Mesenchymal stem cell (in vitro differentiated cells and primary cell): ENCODE results near the gene CCR9.
A peak's percentile ranks its signal among the peaks of the same experiment; 100 is the strongest.

Experiments
- DNase-seq: peaks from one replicate; pipeline ENCODE4 v3.0.0-alpha.2; 2013
- H2AFZ ChIP-seq: one replicate; pipeline ENCODE4 v1.6.1; 2013; ENCODE audit warnings: low read depth, mild to moderate bottlenecking, control low read depth, inconsistent platforms, low read length, moderate library complexity
- H2AK5ac ChIP-seq: 2 replicates; pipeline ENCODE4 v1.6.1; 2013; ENCODE audit warnings: low read length, moderate library complexity, mild to moderate bottlenecking, inconsistent platforms; ENCODE audit not compliant: severe bottlenecking
- H2BK120ac ChIP-seq: one replicate; pipeline ENCODE4 v1.6.1; 2013; ENCODE audit warnings: low read depth, mild to moderate bottlenecking, inconsistent platforms, low read length, moderate library complexity
- H2BK12ac ChIP-seq, 2 experiments: one replicate each; pipeline ENCODE4 v1.6.1; 2013; ENCODE audit warnings: inconsistent platforms in 2 of 2, low read length in 2 of 2, mild to moderate bottlenecking in 2 of 2, moderate library complexity in 2 of 2, control low read depth in 1 of 2
- H2BK15ac ChIP-seq: one replicate; pipeline ENCODE4 v1.6.1; 2013; ENCODE audit warnings: mild to moderate bottlenecking, low read depth, inconsistent platforms; ENCODE audit not compliant: poor library complexity, severe bottlenecking
- H2BK5ac ChIP-seq: 2 replicates; pipeline ENCODE4 v1.6.1; 2013; ENCODE audit warnings: low read depth, mild to moderate bottlenecking, low read length, control low read depth, inconsistent platforms; ENCODE audit not compliant: poor library complexity, severe bottlenecking
- H3K14ac ChIP-seq, 2 experiments: one replicate each; pipeline ENCODE4 v1.6.1; 2013; ENCODE audit warnings: inconsistent platforms in 2 of 2, low read length in 2 of 2, control low read depth in 1 of 2, mild to moderate bottlenecking in 1 of 2, moderate library complexity in 1 of 2
- H3K18ac ChIP-seq, 2 experiments: one replicate each; pipeline ENCODE4 v1.6.1; 2013; ENCODE audit warnings: inconsistent platforms in 2 of 2, low read length in 2 of 2, control low read depth in 1 of 2, low read depth in 1 of 2, mild to moderate bottlenecking in 1 of 2
- H3K23ac ChIP-seq, 2 experiments: one replicate each; pipeline ENCODE4 v1.6.1; 2013; ENCODE audit warnings: inconsistent platforms in 2 of 2, low read length in 2 of 2, mild to moderate bottlenecking in 2 of 2, moderate library complexity in 2 of 2, control low read depth in 1 of 2
- H3K27ac ChIP-seq: 2 replicates; pipeline ENCODE4 v1.5.1; 2013; ENCODE audit warnings: mild to moderate bottlenecking, moderate library complexity, low read length, control low read depth, inconsistent platforms; ENCODE audit not compliant: poor library complexity, severe bottlenecking
- H3K27me3 ChIP-seq, 2 experiments: 2 replicates each; pipeline versions ENCODE4 v1.6.1 to v1.7.0; 2013; ENCODE audit warnings: low read length in 2 of 2, mild to moderate bottlenecking in 2 of 2, moderate library complexity in 2 of 2, control low read depth in 1 of 2, inconsistent platforms in 1 of 2; ENCODE audit not compliant: control insufficient read depth in 1 of 2, insufficient read depth in 1 of 2
- H3K36me3 ChIP-seq, 2 experiments: 2 replicates each; pipeline versions ENCODE4 v1.6.1 to v1.7.0; 2013; ENCODE audit warnings: low read length in 2 of 2, control low read depth in 1 of 2, inconsistent platforms in 1 of 2, low read depth in 1 of 2, mild to moderate bottlenecking in 1 of 2; ENCODE audit not compliant: insufficient read depth in 2 of 2, control insufficient read depth in 1 of 2
- H3K4ac ChIP-seq, 2 experiments: one replicate each; pipeline ENCODE4 v1.6.1; 2013; ENCODE audit warnings: inconsistent platforms in 2 of 2, low read length in 2 of 2, mild to moderate bottlenecking in 2 of 2, moderate library complexity in 2 of 2, control low read depth in 1 of 2, low read depth in 1 of 2
- H3K4me1 ChIP-seq: 2 replicates; pipeline ENCODE4 v1.6.1; 2013; ENCODE audit warnings: low read depth, low read length, control low read depth; ENCODE audit not compliant: control insufficient read depth, insufficient read depth
- H3K4me2 ChIP-seq: 2 replicates; pipeline ENCODE4 v1.6.1; 2013; ENCODE audit warnings: low read length, mild to moderate bottlenecking, inconsistent platforms; ENCODE audit not compliant: poor library complexity, severe bottlenecking
- H3K4me3 ChIP-seq, 2 experiments: 2 replicates each; pipeline versions ENCODE4 v1.5.1 to v1.7.0; 2013; ENCODE audit warnings: low read length in 2 of 2, mild to moderate bottlenecking in 2 of 2, control low read depth in 1 of 2, low read depth in 1 of 2; ENCODE audit not compliant: insufficient read depth in 1 of 2
- H3K79me1 ChIP-seq: replicated peaks from 2 replicates; pipeline ENCODE4 v1.6.1; 2013; ENCODE audit warnings: mild to moderate bottlenecking, control low read depth, low read length, inconsistent platforms; ENCODE audit not compliant: poor library complexity, severe bottlenecking
- H3K9ac ChIP-seq: 2 replicates; pipeline ENCODE4 v1.7.0; 2013; ENCODE audit warnings: mild to moderate bottlenecking, low read length, moderate library complexity
- H3K9me3 ChIP-seq: 2 replicates; pipeline ENCODE4 v1.7.0; 2013; ENCODE audit warnings: mild to moderate bottlenecking, low read length; ENCODE audit not compliant: control insufficient read depth
- H4K8ac ChIP-seq: one replicate; pipeline ENCODE4 v1.6.1; 2013; ENCODE audit warnings: inconsistent platforms, mild to moderate bottlenecking, low read length, moderate library complexity
- H4K91ac ChIP-seq: one replicate; pipeline ENCODE4 v1.6.1; 2013; ENCODE audit warnings: mild to moderate bottlenecking, low read length, inconsistent platforms
- WGBS: methylation state at CpG from one replicate; pipeline ENCODE4 v1.1.7; 2013; ENCODE audit warnings: mixed read lengths; 5-methylcytosine and 5-hydroxymethylcytosine counted together

Gene CCR9

DNA sequence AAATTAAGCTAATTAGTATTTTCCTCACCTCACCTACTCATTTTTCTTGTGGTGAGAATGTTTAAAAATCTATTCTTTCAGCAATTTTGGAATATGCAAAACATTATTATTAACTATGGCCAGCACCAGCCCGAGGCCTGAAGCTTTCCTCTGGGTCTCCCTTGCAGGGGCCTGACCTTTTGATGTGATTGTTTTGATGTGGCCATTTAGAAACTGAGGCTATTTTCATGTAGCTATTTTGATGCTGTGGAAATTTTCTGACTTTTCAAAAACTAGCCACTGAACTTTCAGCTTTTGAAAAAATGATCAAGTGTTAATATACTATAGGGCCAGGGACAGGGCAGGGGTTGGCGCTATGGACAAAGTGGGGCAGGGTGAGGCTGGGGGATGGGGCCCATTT, 8.2 kb upstream of the CCR9 start:
- no peak overlapping the region for H4K91ac ChIP-seq
- no peak overlapping the region for H3K18ac ChIP-seq
- no peak overlapping the region for H2BK5ac ChIP-seq
- no peaks in the 10 kb centered on the region for H3K4me1 ChIP-seq
- H4K8ac ChIP-seq, result no peak overlapping the region
- H3K79me1 ChIP-seq, result no peaks in the 10 kb centered on the region
- no peak overlapping the region for H3K14ac ChIP-seq
- H3K27me3 ChIP-seq, result peaks cover 8 to 22% of the 10 kb centered on the region in 2 experiments
- H2BK120ac ChIP-seq, result no peak overlapping the region
- H2BK12ac ChIP-seq, result no peak overlapping the region
- H3K4me3 ChIP-seq, result no peak overlapping the region
- 89% methylated on average over 1 of the region's 2 CpGs for WGBS
- no peak overlapping the region for H3K27ac ChIP-seq
- H2AFZ ChIP-seq, result no peak overlapping the region
- H3K4ac ChIP-seq, result no peak overlapping the region
- H2AK5ac ChIP-seq, result no peak overlapping the region
- H3K9me3 ChIP-seq, result peaks cover 6% of the 10 kb centered on the region
- H3K23ac ChIP-seq, result no peak overlapping the region
- H3K4me2 ChIP-seq, result no peak overlapping the region
- H3K9ac ChIP-seq, result no peak overlapping the region
- no peaks in the 10 kb centered on the region for H3K36me3 ChIP-seq
- no peak overlapping the region for H2BK15ac ChIP-seq
- no peak for DNase-seq

DNA sequence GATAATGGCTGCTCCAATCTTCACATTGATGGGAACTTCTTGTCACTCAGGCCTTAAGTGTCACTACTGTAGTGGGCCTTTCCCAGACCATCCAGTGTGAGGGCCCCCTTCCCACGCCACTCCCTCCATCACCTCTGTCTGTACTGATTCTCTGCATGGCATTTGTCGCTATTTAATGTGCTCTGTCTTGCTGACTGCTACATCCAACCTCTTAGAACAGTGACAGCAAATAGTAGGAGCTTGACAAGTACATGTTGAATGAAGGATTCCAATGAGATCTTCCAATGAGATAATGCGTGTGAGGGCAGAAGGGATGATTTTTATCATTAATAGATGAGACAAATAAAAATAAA, 5.6 kb upstream of the CCR9 start:
- no peak overlapping the region for H2BK5ac ChIP-seq
- no peak overlapping the region for H3K4me3 ChIP-seq
- H3K36me3 ChIP-seq, result no peaks in the 10 kb centered on the region
- H2AFZ ChIP-seq, result no peak overlapping the region
- H3K9me3 ChIP-seq, result no peaks in the 10 kb centered on the region
- H3K4ac ChIP-seq, result no peak overlapping the region
- DNase-seq, result no peak
- H3K4me2 ChIP-seq, result no peak overlapping the region
- H2BK120ac ChIP-seq, result no peak overlapping the region
- no peak overlapping the region for H3K9ac ChIP-seq
- H2BK12ac ChIP-seq, result no peak overlapping the region
- no peak overlapping the region for H3K27ac ChIP-seq
- no peak overlapping the region for H3K18ac ChIP-seq
- H2BK15ac ChIP-seq, result no peak overlapping the region
- H3K79me1 ChIP-seq, result no peaks in the 10 kb centered on the region
- no peak overlapping the region for H4K91ac ChIP-seq
- H3K4me1 ChIP-seq, result no peaks in the 10 kb centered on the region
- peaks cover 28 to 31% of the 10 kb centered on the region in 2 experiments for H3K27me3 ChIP-seq
- WGBS, result 50% methylated on average over 1 of the region's 3 CpGs
- no peak overlapping the region for H2AK5ac ChIP-seq
- no peak overlapping the region for H3K14ac ChIP-seq
- H3K23ac ChIP-seq, result no peak overlapping the region
- H4K8ac ChIP-seq, result no peak overlapping the region

DNA sequence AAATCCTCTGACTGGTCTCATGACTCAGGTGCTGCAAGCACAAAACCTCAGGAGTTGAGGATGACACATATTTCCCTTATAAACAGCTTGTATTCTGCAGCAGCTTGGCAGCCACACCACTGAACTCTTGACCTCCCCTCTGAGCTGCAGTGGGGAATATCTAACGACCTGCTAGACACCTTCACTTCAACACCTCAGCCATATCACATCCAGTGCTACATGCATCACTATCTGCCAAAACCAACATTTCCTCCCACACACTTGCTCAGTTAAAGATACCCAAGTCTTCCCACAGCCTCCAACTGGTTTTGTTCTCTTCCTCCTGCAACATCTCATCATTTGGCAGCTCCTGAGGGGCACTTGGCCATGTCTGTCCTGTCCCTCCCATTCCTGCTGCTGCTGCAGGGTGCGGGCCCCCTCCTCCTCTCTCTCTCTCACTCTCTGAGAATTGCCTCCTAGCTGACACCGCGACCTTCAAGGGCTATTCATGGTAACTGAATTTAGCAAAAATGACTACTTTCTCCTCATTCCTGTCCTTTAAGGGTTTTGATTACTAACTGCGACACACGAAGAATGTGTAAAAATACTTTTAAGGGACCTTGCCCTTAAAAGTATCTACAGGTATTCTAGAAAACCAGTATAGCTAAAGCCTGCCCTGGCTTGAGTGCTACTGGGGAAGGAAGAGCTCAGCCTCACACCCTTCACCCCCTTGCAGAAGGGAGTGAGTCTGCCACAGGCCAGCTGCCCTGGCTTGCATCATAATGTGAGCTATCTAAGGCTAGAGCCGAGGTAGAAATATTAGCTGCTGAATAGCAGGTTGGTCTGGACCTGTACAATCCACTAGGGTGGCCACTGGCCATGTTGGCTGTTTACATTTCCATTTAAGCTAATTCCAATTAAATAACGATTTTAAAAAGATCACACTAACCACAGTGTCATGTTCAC, 5.0 kb upstream of the CCR9 start:
- Histone ChIP-seq H2BK120ac (no peak overlapping the region), H2AK5ac (no peak overlapping the region), H2BK12ac (no peak overlapping the region), H3K4me1 (no peaks in the 10 kb centered on the region), H3K23ac (no peak overlapping the region), H3K18ac (no peak overlapping the region), H2BK15ac (no peak overlapping the region), H3K9me3 (no peaks in the 10 kb centered on the region), H3K4me3 (no peak overlapping the region), H3K27ac (no peak overlapping the region), H3K14ac (no peak overlapping the region), H3K79me1 (no peaks in the 10 kb centered on the region), H2BK5ac (no peak overlapping the region), H3K27me3 (peaks cover 23 to 29% of the 10 kb centered on the region in 2 experiments), H2AFZ (no peak overlapping the region), H4K91ac (no peak overlapping the region), H3K4me2 (no peak overlapping the region), H4K8ac (no peak overlapping the region), H3K4ac (no peak overlapping the region), H3K36me3 (no peaks in the 10 kb centered on the region), H3K9ac (no peak overlapping the region)
- DNase-seq, result peak; percentile 2
- WGBS, result 63% methylated on average over 6 of the region's 8 CpGs

DNA sequence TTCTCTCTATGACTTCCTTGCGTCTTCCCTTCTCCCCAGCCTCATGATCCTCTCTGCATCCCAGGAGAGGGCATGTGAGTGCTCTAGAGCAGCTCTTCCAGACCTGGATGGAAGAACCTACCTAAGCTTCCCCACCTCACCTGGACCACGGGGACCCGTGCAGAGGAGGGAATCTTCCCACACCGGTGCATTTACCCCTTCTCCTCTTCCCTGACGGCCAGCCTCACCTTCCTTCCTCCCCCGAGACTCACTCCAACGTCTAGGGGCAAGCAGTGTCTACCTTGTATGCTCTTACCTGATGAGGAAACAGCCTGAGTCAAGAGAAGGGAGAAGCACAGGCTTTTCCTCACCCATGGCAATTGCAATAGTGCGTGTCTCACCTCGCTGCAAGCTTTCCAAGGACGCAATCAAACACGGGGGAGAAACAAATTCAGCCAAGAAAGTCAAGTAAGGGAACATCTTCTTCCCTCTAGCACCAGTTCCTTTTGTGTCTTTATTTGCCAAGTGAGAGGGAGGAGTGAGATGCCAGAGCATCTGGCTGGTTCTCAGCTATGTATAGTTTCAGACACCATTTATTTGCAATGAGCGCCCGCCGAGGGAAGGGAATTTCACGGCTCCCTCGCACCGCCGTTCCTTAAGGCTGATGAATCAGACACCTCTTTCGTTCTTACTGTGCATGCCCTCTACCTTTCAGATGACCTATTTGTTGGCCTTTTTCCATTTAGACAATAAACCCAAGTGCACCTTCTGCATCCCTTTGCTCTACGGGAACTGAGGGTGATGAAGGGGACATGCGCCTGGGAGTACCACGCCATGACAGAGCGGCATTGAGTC, 1.8 kb upstream of the CCR9 start:
- no peak for DNase-seq
- H3K27me3 ChIP-seq, result peaks cover 18 to 22% of the 10 kb centered on the region in 2 experiments
- no peak overlapping the region for H3K4me2 ChIP-seq
- no peak overlapping the region for H3K14ac ChIP-seq
- H2AFZ ChIP-seq, result no peak overlapping the region
- no peak overlapping the region for H4K8ac ChIP-seq
- H2AK5ac ChIP-seq, result no peak overlapping the region
- H2BK15ac ChIP-seq, result no peak overlapping the region
- WGBS, result 83% methylated on average over 22 of the region's 23 CpGs
- no peak overlapping the region for H2BK5ac ChIP-seq
- no peak overlapping the region for H2BK120ac ChIP-seq
- no peak overlapping the region for H3K4ac ChIP-seq
- no peaks in the 10 kb centered on the region for H3K4me1 ChIP-seq
- no peak overlapping the region for H3K18ac ChIP-seq
- H3K27ac ChIP-seq, result no peak overlapping the region
- H3K79me1 ChIP-seq, result no peaks in the 10 kb centered on the region
- H4K91ac ChIP-seq, result no peak overlapping the region
- no peak overlapping the region for H3K23ac ChIP-seq
- no peaks in the 10 kb centered on the region for H3K36me3 ChIP-seq
- no peak overlapping the region for H2BK12ac ChIP-seq
- H3K9ac ChIP-seq, result no peak overlapping the region
- no peaks in the 10 kb centered on the region for H3K9me3 ChIP-seq
- H3K4me3 ChIP-seq, result no peak overlapping the region
